Measurements from ENCODE around the gene TNNT3.

DNA sequence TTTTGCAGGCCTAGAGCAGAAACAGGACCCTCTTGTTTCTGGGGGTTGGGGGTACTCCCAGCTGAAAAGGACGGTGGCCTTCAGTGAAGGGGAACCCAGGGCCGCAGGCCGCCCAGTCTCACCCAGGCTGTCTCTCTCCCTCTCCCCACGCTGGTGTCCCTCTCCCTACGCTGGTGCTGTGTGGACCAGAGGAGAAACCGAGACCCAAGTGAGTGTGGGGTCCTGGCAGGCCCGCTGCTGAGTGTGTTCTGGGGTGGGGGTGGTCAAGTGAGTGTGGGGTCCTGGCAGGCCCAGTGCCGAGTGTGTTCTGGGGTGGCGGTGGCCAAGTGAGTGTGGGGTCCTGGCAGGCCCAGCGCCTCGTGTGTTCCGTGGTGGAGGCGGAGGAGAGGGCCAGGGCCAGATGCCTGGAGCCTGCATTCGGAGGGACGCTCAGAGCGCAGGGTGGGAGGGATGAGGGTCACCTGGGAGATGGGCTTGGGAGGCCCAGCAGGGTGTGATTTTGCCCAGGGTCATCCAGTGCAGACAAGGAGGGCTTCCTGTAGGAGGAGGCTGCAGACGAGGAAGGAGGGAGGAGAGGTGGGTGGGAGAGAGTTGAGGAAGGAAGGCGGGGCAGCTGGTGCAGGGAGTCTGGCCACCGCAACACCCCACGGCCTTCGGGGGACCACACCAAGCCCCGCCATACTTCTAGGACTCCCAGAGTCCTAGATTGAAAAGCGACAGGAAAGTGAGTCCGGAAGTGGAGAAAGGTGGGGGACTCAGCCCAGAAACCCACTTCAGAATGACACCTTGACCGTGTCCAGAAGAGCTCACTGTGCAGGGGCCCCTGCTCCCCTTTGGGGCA, 10.3 kb downstream of the TNNT3 start:
- no peak for TF ChIP-seq EZH2 (IDR thresholded peaks at IDR 0.05; ENCODE audit: insufficient read depth, poor library complexity, severe bottlenecking)
- no peak for TF ChIP-seq EZH2phosphoT487 (IDR thresholded peaks at IDR 0.05; ENCODE audit: insufficient read depth, low read depth)
